ENCODE measurements around the gene PIP5KL1. TPM values are rescaled to one million over a fixed set of nuclear protein-coding genes. Genes with fewer than 3 reads are reported as not detected.
"Not testable (repeated sequence)": the region's sequence is repeated elsewhere in the genome, so short reads cannot be mapped to it uniquely, and the experiment has no call there.

The PIP5KL1 gene
- total RNA-seq, 1 experiment from 2014 or later = 0.51 TPM

DNA sequence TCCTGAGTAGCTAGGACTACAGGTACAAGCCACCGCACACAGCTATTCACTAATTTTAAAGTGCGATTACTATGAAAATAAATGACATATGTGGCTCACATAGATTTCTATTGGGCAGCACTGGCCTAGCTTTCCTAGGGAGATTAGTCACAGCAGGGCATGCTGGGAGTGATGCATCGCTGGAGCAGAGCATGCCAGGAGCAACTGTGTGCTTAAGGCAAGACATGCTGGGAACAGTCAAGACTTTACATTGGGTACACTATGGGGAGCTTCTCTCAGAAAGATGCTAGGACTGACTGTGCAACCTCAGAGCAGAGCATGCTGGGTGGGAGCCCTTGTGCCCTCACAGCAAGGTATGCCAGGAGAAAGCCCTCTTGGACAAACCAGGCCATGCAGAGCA, 40.5 kb downstream of the PIP5KL1 start:
- no peak for DNase-seq (ENCODE audit: low read depth)

DNA sequence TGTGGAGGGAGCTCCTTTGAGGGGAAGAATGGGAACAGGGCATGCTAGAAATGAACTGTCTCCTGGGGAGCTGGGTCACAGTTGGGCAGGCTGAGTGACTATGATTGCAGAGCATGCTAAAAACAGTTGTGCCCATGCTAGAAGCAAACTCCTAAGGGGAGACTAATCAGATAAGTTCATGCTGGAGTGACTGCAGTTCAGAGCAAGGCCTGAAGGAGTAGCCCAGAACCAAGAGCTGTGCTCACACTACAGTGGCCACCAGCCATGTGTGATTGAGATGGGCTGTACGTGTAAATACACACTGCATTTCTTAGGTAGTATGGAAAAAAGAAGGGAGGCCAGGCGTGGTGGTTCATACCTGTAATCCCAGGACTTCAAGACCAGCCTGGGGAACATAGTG, 42.8 kb downstream of the PIP5KL1 start:
- peak; percentile 14 for DNase-seq (ENCODE audit: low read depth)

DNA sequence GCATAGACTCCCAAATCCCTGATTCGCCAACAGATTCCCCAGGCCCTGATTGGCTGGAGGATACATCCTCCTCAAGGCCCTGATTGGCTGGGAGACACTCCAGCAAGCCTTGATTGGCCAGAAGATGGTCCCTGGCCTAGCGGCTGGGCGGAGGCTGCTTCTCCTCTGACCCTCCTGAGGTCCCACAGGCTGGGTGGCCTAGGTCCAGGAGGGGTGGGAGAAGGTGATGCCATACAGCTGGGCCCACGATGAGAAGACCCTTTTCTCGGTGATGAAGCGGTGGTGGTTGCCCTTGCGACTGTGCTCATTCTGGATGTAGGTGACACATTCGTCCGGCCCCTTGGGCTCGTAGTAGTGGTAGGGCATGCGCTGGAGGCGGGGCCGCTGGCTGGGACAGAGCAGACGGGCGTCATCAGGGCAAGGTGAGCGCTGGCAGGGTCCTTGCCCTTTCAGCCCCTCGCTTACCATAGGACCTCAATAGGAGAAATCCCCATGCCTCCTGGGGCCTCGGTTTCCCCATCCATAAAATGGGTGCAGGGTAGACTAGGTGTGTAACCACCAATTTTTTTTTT, 44.1 kb downstream of the PIP5KL1 start:
- DNase-seq (ENCODE audit: low read depth) = peak; percentile 7

DNA sequence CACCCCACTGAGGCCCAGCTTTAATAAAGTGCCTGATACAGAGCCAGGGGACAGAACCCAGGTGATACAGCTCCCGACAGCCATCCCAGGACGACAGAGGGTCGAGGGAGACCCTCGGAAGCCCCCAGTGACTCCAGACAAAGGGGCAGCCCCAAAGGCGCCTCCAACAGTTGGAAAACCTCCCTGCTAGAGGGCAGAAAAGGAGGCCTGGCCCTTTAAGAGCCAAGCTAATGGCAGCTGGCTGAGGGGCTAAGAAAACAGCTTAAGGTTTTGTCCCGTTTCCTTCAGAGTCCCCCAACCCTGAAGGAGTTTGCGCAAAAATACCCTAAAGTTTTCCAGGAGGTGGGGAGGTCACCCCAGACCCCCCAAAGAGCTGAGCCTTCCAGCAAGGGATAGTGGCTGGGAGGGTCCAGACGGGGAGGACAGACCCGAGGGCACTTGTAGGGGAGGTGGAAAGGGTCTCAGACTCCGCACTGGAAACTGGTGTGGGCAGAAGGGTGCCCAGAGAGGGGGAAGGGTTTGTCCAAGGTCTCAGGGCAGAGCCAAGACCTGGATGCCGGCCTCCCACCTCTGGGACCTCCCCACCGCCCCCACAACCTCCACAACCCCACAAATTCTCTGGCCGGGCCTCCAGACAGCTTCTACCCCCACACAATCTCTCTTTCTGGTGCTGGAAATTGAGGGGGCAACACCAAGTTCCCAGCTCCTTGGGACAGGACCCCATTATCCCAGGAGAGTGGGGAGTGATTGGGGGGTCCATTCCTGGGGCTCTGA, 44.9 kb downstream of the PIP5KL1 start:
- DNase-seq (ENCODE audit: low read depth) = no peak

DNA sequence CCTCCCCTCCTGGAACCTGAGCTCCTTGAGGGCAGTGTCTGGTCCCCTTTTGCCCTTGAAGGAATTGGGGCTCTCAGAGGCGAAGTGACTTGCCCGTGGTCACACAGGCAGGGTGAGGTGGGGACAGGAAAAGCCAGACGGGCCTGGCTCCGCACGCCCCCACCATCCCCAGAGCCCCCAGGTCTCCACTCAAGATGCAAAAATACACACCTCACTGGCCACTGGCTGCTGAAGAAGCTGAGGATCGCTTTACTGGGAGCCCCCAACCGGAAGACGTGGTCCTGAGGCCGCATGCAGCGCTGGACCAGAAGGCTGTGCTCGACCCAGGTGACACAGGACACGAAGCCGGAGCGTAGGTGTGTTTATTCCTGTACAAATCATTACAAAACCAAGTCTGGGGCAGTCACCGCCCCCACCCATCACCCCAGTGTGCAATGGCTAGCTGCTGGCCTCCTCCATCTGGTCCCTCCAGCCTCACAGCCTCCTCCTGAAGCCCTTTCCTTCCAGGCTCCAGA, 45.5 kb downstream of the PIP5KL1 start:
- DNase-seq (ENCODE audit: low read depth) = no peak

DNA sequence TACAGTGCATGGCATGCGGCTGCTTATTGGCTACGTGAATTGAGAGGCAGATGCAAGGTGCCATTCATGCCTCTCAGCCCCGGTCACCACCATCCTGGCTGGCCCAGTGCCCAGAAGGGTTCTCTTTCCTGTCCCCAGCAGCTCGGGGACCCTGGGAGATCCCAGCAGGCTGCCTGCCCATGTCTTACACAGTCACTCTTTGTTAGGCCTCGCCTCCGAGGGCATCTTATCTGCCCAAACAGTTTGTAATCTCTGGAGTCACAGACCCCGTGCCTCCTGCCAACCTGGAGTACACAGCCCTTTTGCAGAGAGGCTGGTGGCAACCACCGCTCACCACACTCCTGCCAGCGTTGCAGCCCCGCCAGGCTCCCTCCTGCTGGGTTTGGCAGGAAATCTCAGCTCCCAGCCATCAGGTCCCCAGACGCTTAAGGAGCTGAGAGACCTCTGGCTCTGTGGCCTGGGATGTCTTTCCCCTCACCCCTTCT, 46.1 kb downstream of the PIP5KL1 start:
- DNase-seq (ENCODE audit: low read depth) = peak; percentile 66

DNA sequence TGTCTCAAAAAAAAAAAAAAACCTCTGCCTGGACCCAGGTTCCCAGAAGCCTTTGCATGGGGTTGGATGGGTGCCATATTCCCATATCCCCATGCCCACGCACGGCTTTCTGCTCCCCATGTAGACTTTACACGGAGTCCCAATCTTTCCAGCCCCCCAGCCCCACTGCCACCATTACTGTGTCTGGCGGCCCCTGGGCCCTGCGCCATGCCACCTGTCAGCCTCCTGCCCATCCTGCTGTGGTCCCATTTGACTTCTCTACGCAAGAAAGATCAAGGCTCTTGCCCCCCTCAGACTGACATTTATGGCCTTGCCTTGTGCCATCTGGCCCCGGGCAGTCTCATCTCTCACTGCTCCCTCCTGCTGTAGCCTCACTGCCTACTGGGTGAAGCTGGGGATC, 46.6 kb downstream of the PIP5KL1 start:
- DNase-seq (ENCODE audit: low read depth) = peak; percentile 6

DNA sequence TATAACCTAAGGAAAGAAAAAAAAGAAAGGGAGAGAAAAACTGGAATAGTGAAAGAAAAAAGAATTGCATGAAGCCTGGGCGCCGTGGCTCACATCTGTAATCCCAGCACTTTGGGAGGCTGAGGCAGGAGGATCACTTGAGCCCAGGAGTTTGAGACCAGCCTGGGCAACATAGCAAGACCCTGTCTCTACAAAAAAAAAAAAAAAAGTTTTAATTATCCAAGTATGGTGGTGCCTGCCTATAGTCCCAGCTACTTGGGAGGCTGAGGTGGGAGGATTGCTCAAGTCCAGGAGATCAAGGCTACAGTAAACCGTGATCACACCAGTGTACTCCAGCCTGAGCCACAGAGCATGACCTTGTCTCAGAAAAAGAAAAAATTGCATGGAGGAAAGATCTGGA, 48.9 kb downstream of the PIP5KL1 start:
- not testable (repeated sequence) for DNase-seq (ENCODE audit: low read depth)

DNA sequence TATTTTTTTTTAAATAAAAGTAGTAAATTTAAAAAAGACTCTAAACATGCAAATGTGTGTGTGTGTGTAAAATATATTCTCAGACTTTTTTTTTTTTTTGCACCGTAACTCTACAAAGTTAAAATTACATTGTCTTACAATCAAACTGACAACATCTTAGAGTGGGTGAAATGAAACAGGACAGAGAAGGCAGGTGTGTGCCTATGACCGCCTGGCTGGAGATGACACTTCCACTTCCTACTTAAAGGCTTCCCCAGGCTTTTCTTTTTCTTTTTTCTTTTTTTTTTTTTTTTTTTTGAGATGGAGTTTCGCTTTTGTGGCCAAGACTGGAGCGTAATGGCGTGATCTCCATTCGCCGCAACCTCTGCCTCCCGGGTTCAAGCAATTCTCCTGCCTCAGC, 50.4 kb downstream of the PIP5KL1 start:
- DNase-seq (ENCODE audit: low read depth) = no peak

DNA sequence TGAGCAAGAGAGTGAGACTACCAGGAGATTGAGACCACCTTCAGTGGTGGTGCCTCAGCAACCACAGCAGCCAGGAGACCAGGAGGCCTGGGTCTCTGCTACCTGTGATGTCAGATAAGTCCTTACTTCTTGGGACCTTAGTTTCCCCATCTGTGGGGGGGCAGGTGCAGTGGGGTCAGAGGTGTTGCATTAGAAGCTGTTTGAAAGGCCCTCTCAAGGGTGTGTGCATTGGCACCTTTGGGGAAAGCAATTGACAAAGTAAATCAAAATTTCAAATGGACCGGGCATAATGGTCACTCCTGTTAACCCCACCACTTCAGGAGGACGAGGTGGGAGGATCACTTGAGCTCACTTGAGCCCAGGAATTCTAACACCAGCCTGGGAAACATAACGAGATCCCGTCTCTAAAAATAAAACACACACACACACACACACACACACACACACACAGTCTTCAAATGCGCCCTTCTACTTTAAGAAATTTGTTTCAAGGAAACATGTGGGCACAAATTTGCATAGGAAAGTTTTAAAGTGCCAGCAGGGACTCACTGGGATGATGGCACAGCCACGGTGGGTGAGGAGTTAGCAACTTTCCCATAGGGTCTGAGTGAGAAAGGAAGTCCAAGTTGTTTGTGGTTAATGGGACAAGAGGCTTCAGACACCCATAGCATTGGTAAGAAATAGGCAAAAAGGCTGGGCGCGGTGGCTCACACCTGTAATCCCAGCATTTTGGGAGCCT, 51.8 kb downstream of the PIP5KL1 start:
- DNase-seq (ENCODE audit: low read depth) = no peak

DNA sequence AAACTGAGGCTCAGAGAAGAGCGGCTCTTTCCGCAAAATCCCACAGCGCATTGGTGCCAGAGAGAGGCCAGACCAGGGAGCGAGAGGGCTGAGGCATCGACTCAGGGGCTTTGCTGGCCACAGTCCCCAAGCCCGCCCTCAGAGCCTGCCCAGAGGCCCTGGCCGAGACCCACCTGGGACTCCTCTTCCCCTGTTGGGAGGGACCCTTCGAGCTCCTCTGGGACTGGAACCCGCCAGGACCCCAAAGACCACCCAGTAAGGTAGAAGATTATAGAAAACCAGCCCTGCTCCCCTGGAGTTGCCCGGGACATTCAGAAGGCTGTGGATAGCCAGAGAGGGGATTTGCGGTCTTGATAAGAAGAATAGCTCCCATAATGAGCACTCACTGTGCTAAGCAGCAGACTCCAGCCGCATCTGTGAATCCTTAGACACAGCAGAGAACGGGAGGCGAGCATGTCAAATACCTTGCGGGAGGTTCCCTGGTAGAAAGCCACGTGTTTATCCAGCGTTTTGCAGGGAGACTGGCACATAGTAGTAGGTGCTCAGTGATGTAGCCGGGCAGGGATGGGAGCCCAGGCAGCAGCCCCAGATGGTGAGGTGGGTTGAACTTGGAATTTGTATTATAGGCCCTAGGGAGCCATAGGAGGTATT, 52.5 kb downstream of the PIP5KL1 start:
- DNase-seq (ENCODE audit: low read depth) = no peak

DNA sequence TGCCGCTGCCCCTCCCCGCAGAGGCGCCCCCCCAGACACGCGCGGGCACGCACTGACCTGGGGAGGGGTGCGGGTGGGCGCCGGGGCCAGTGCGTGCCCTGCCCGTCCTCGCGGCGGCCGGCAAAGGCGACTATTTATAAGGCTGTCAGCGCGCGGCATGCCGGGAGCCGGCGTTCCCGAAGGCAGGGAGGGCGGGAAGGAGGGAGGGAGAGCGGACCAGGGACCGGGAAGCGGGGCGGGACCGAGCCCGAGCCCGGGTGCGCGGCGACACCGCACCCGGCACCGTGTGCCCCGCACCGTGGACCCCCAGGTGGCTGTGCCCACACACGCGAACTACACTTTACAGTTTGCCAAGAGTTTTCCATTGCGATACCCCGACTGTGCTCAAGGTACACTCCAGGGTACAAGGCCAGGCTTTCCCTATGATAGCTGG, 53.0 kb downstream of the PIP5KL1 start, which contains the start of gene AK1:
AK1 (minus strand) TSS at position 110 of the 433 bp plus-strand sequence. CDS start 3,058 bp downstream, outside the sequence.
- DNase-seq (ENCODE audit: low read depth) = peak; percentile 84

DNA sequence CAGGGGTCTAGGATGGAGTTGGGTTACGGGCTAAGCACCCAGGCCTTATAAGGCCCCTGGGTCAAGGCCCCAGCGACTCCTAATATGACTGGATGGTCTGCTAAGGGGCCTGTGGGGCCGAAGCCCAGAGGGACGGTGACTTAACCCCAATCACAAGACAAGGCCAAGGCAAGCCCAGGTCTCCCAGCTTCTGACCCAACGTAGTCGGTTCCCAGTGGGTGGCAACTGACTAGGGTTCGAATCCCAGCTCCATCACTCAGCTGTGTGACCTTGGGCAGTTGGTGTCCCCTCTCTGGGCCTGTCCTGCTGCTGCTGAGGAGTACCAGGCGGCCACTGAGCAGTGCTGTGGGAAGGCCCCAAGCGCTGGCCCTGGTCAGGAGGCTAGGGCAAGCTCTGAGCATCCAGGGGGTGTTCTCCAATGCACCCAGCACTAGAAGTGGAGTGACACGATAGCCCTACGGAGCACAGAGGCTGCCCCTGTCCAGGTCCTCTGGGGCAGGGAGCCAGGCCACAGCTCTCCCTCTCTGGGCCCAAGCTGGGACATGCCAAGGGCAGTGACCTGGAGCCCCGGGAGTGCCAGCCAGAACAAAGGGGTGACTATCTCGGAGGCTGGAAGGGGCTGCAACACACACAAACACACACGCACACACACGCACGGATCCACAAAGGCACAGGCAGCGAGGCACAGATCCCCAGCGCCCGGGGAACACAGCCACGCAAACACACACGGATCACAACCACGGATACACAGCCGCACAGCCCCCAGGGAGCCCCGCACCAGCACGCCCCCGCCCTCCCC, 53.6 kb downstream of the PIP5KL1 start:
- DNase-seq (ENCODE audit: low read depth) = no peak

DNA sequence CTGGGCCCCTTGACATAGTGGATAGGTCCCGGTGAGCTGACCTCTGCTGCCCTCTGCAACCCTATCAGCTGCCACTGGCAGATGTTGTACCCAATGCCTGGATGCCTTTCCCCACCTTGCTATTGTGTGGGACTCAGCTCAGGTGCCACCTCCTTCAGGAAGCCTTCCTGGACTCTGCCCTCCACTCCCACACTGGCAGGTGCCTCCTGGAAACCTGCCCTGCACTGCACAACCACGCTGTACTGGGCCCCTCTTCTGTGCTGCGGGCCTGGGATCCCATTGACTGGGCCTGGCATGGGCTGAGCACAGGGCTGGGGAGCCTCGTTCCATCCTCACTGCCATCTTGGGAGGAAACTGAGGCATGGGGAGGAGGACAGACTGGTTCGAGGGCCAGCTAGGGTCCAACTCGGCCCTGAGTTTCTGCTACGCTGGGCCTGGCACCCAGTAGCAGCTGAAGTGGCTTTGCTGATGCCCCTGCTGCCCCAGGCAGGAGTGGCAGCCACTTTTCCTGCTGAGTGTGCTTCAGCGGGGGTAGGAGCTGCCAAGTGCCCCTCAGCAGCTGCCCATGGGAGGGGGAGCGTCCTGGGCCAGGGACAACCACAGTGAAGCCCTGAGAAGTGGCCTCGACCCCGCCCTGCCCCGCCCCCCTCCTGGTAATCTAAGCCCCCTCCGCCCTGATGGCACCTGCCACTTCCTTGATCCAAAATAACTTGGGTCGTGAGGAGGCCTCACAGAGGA, 54.4 kb downstream of the PIP5KL1 start:
- no peak for DNase-seq (ENCODE audit: low read depth)

DNA sequence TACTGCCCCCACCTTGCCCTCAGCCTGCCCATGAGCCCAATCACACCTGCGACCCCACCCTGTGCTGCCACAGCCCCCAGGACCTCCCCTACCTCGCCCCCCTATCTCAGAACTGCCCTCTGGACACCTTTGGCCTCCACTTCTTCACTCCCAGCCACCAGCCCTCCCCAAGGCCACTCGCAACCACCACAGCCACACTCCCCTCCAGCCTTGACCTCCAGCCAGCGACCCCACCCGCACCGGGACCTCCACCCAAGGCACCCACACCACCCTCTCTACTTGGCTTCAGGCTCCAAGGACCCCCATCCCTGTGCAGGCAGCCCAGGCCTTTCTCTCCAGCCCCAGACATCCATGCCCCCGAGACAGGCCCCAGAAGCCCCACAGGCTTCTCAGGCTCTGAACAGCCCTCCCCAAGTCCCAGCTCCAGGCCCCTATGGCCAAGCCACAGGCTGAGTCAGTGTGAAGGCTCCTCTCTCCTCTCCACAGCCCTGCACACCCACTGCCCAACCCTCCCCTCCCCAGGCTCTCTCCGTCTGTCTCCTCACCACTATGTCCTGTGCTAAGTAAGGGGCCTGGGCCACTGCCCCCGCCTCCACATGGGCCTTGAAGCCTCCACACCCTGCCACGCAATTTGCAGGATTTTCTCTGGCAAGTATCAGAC, 55.1 kb downstream of the PIP5KL1 start:
- DNase-seq (ENCODE audit: low read depth) = peak; percentile 59

DNA sequence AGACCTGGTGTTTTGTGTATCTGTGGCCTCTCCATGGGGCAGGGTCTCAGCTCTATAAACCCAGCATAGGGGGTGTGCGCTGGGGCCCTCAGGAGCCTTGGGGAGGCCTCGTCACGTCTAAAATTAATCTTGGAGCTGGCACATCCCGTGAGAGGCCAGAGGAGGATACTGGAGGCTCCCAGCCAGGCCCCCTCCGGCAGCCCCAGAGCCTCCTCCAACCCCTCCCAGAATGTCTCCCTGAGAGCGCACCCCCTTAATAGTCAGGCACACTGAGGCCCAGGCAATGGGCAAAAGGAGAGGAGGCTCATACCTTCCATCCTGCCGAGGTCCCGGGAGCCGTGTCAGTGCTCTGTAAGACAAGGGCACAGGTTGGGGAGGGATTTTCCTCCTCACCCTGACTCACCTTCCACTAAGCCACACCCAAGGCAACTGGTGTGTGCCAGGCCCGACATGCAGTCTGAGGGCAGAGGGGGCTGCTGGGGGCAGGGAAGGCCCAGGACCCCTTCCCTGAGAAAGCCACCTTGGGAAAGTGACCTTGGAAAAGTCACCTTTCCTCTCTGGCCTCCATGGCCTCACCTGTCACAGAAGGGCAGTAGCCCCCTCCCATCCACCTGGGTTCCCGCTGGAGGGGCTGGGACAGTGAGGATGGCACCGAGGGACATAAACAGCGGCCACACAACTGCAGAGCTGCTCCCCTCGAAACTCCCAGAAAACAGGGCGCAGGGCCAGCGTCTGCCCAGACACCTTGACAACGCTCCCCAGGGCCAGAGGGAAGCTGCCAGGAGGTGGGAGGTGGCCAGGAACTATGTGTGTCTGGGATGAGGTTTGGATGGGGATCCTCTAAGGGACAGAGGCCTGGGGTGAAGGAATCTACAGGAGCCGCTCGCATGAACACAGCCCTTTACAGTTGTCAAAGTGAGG, 56.0 kb downstream of the PIP5KL1 start:
- peak; percentile 59 for DNase-seq (ENCODE audit: low read depth)

DNA sequence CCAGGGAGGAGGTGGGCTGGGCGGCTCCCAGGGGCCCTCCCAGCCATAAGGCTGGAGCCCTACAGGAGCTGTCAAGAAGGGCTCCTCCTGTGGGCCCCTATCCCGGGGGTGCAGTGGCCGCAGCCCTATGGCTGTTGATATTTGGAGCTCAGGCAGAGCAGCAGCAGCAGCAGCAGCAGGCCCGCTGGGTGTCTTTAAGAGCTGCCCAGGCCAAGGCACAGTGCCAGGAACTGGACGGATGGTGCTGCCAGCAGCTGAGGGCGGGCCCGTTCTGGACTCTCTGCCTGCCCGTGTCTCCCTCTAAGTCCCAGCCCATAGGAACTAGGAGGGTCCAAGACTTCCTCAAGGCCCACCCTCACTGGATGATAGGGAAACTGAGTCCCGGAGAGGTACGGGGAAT, 56.7 kb downstream of the PIP5KL1 start:
- DNase-seq (ENCODE audit: low read depth) = no peak

DNA sequence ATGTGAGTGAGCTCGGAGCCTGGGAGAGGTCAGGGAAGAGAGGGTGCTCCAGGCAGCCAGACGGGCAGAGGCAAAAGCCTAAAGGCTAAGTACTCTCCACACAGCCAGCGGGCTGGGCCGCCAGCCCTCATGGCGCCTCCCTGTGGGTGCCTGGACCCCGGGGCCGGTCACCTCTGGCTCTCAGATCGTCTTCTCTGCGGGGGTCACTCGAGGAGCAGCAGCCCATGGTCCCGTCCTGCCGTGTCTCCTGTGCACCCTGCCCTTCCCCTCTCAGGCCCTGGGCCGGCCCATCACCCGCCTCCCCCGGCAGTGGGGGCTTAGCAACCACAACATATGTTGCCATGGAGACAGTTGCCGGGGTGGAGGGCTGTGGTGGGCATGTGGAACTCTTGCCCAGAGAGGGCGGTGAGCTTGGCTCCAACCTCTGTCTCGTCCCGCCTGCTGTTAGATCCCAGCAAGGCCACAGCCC, 57.3 kb downstream of the PIP5KL1 start:
- DNase-seq (ENCODE audit: low read depth) = no peak

Data from Daoy (cell line).